Transverse colon (tissue), 4 donors: ENCODE measurements around the gene FNBP1.

Experiments used
- POLR2A ChIP-seq: fragments of 450-650 bp; IDR thresholded peaks from one replicate; pipeline ENCODE4 v1.6.1; 2016; ENCODE audit warnings: antibody characterized with exemption, mild to moderate bottlenecking, moderate library complexity
- POLR2AphosphoS5 ChIP-seq, 3 donors: sonication (generic); formaldehyde crosslinking; IDR thresholded peaks; one replicate each; pipeline ENCODE4 v1.6.1; 2016; ENCODE audit warnings: antibody characterized with exemption in 3 of 3
- TF ChIP-seq, protein P1 (sequence below), 5 experiments: fragments of 200-600 bp in 3 of 5; fragments of 450-650 bp in 2 of 5; sonication (generic) in 3 of 5; IDR thresholded peaks; 1 replicate in 2 of 5; 2 replicates in 3 of 5; pipeline ENCODE4 v1.5.1; 2016 to 2017; ENCODE audit warnings: antibody characterized with exemption in 5 of 5, inconsistent platforms in 3 of 5, mild to moderate bottlenecking in 2 of 5, moderate library complexity in 1 of 5

DNA sequence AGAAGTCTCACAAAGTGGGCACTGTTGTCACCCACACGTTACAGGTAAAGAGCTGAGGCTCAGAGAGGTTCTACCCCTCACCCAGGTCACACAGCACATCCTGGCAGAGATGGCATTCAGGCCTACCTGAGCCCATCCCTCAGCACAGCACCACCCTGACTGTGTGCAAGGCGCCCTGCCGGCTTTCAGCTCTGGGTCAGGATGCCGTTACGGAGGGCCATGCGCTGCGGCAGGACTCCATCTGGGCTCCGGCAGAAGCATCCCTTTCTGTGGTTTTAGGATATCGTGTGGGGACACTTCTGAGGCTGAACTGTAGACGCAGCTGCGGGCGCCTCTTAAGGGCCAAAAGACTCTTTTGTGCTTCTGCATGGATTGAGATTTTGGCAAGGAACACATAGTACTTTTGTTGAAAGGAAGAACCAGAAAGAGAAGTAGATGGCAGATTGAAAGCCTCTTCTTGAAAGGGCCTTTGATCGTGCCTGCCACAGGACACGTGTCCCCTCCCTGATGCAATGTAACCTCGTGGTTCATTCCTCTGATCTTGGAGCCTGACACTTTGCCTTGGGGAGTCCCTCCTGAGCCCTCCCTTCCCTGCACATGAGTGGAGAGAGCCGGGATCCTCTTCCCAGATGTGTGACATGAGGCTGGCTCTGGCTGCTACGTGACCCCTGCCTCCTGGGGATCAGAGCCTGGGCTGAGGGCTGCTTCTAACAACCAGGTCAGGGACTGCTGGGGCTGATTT lies 176.4 kb downstream of the FNBP1 start:
- no peak for TF ChIP-seq POLR2AphosphoS5 (IDR thresholded peaks at IDR 0.05)
- TF ChIP-seq, protein P1, sequence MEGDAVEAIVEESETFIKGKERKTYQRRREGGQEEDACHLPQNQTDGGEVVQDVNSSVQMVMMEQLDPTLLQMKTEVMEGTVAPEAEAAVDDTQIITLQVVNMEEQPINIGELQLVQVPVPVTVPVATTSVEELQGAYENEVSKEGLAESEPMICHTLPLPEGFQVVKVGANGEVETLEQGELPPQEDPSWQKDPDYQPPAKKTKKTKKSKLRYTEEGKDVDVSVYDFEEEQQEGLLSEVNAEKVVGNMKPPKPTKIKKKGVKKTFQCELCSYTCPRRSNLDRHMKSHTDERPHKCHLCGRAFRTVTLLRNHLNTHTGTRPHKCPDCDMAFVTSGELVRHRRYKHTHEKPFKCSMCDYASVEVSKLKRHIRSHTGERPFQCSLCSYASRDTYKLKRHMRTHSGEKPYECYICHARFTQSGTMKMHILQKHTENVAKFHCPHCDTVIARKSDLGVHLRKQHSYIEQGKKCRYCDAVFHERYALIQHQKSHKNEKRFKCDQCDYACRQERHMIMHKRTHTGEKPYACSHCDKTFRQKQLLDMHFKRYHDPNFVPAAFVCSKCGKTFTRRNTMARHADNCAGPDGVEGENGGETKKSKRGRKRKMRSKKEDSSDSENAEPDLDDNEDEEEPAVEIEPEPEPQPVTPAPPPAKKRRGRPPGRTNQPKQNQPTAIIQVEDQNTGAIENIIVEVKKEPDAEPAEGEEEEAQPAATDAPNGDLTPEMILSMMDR (IDR thresholded peaks at IDR 0.05), result no peak
- TF ChIP-seq POLR2A, result no peak
